Measurements from ENCODE around the gene MAP3K13.

DNA sequence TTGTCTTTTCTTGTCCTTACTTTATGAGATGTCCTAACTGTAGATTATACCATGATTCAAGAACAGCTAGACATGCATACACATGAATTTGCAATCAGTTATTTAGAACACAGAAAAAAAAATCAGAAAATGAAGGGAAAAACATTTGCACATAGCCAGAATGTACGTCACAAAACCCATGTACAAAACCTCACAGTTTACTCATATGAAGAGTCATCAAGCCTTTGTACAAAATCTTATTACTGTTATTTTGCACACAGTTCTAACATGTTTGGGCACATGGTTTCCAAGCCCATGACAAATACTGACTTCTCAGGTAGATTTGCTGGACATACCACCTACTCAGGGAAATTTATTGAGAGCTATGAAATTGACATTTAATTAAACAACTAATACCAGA, 48.2 kb downstream of the MAP3K13 start:
- TF ChIP-seq, protein P1, sequence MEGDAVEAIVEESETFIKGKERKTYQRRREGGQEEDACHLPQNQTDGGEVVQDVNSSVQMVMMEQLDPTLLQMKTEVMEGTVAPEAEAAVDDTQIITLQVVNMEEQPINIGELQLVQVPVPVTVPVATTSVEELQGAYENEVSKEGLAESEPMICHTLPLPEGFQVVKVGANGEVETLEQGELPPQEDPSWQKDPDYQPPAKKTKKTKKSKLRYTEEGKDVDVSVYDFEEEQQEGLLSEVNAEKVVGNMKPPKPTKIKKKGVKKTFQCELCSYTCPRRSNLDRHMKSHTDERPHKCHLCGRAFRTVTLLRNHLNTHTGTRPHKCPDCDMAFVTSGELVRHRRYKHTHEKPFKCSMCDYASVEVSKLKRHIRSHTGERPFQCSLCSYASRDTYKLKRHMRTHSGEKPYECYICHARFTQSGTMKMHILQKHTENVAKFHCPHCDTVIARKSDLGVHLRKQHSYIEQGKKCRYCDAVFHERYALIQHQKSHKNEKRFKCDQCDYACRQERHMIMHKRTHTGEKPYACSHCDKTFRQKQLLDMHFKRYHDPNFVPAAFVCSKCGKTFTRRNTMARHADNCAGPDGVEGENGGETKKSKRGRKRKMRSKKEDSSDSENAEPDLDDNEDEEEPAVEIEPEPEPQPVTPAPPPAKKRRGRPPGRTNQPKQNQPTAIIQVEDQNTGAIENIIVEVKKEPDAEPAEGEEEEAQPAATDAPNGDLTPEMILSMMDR (IDR thresholded peaks at IDR 0.05; ENCODE audit: low read depth, low read length) = no peak
- TF ChIP-seq EZH2phosphoT487 (IDR thresholded peaks at IDR 0.05; ENCODE audit: low read depth) = no peak
